HG03520 (cell line): Measurements from ENCODE around the gene SCYL3.
"Not testable (repeated sequence)": the region's sequence is repeated elsewhere in the genome, so short reads cannot be mapped to it uniquely, and the experiment has no call there.

ENCODE experiments used
- ATAC-seq: cut with Tn5 transposase; IDR thresholded peaks from one replicate; pipeline ENCODE4 v1.9.1; 2021; ENCODE audit warnings: mild to moderate bottlenecking, moderate library complexity; ENCODE audit not compliant: unreplicated experiment

The SCYL3 gene, protein sequence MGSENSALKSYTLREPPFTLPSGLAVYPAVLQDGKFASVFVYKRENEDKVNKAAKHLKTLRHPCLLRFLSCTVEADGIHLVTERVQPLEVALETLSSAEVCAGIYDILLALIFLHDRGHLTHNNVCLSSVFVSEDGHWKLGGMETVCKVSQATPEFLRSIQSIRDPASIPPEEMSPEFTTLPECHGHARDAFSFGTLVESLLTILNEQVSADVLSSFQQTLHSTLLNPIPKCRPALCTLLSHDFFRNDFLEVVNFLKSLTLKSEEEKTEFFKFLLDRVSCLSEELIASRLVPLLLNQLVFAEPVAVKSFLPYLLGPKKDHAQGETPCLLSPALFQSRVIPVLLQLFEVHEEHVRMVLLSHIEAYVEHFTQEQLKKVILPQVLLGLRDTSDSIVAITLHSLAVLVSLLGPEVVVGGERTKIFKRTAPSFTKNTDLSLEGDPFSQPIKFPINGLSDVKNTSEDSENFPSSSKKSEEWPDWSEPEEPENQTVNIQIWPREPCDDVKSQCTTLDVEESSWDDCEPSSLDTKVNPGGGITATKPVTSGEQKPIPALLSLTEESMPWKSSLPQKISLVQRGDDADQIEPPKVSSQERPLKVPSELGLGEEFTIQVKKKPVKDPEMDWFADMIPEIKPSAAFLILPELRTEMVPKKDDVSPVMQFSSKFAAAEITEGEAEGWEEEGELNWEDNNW

DNA sequence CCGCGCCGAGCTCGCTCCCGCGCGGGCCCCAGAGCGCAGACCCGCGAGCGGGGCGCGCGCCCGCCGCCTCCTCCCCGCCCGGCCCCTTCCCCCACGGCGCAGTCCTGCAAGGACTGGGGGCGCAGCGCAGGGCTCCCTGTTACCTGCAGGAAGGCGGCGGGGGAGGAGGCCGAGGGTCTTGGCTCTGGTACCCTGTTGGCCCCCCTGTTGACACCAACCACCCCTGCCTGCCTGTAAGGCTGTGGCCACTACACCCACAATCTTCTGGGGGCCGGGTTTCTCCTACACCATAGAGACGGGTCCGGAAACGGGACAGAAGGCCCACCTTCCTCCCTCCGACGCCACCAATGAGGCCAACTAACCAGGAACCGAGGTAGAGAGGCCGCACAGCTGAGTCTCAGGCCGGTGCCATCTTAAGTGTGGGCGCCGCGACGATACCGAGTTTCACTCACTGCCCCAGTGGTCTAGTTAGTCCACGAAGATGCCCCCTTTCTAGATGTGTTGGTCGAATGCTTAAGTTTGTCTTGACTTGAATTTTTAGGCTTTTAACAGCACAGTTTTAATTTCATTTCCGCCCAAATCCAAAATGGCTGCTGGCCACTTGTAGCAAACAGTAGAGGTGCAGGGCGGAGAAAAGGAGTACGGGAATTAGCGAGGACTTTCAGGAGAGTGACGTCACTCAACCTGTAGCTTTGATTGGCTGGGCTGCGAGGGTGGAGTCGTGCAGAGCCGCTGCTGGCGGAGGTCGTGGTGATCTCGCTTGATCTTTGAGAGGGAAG, at the start of gene SCYL3:
TSS of gene SCYL3 (minus strand) at position 252 of the 779 bp plus-strand sequence. CDS start 5,056 bp downstream, outside the sequence.
- ATAC-seq, result peak; percentile 81

DNA sequence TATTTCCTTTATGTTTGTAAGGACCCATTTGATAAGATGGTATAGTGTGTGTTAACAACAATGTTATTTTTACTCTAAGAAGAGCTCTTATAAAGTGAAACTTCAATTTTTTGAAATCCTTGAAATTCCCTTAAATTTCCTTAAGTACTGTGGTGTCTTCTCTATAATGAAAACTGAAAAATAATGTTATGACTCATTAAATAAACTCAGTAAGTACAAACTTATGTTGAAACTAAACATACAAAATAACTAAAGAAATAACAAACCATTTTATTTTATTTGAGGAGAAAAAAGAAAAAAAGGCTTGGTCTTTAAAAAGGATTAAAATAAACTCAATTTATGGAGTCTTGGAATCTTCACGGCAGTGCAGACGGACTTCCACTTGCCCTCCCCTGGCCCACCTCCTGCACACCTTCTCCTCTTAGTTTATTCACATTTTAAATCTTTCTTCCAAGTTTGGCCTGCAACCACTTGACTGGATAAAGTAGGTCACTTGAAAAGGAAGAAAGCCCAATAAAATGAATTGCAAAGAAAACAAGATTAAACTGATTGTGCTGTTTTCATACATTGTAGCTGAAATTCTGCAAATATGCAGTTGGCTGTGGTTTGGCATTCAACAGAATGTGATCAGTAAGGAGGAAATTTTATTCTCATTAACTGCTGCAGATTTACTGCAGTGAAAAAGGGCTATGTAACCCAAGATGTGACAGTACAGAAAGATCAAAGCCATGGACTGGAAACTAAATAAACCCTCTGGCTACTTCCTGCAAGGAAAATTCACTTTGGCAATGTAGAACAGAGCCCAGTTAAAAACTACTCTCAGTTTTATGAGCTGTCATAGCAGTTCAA, 48.5 kb upstream of the SCYL3 start:
- ATAC-seq, result no peak

DNA sequence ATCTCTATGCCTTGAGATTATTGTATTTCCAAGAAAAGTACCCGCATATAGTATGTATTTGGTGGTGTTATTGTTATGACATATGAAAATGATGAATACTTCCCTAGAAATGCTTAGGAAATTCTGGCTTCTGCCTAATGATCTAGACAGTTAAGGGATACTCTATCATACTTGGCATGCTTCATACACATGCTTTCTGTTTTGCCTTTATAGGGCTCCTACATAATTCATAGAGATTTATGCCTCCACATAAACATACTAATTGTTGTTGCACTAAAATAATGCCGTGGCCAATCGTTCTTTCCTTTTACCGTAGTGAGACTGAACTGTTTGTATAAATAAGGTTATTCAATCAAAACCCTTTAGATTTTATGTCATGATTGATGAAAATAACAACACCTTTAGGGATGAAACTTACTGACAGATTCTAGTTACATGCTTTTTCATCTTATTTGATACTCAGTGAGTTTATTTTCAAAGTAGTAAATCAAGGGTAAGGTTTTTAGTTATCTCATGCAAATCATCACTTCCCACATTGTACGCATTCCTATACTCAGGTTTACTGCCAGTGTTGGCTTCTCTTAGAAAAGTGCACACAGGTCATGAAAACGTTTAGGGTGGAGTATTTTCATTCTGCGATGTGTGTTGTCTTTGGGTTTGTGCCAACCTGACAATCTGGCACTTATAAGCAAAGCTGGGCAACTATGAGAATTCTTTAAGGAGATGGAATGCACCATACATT, 40.5 kb upstream of the SCYL3 start:
- ATAC-seq, result no peak

DNA sequence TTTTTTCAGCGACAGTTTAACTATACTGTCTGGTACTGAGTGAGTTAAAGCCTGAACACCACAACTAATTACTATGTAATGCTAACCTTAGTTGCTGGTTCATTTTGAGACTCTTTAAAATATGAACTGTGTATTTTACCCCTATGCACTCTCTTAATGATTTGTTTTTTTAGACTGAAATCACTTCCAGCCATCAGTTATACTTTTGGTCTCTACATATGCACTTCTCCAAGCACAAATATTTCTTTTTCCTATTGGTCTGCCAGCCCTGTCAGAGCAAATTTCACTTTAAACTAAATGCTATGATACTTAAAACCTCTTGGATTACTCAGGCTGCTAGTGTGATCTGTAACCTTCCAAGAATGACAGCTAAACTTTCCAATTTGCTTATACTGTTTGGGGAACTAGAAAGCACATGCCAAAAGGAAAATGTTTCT, 38.1 kb upstream of the SCYL3 start:
- no peak for ATAC-seq

DNA sequence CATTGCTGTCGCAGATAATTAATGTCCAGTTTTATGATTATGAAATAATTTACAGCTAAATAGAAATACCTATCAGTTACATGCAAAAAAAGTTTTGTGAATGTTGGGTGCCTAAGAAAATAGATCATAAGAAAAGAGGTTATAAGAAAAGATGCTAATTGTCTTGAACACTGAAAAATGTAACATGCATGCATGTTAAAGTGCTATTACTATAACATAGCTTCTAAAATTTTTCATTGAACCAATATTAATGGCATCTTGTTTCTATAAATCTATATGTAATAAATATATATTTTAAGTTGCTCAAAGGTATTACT, 35.5 kb upstream of the SCYL3 start:
- ATAC-seq, result no peak

DNA sequence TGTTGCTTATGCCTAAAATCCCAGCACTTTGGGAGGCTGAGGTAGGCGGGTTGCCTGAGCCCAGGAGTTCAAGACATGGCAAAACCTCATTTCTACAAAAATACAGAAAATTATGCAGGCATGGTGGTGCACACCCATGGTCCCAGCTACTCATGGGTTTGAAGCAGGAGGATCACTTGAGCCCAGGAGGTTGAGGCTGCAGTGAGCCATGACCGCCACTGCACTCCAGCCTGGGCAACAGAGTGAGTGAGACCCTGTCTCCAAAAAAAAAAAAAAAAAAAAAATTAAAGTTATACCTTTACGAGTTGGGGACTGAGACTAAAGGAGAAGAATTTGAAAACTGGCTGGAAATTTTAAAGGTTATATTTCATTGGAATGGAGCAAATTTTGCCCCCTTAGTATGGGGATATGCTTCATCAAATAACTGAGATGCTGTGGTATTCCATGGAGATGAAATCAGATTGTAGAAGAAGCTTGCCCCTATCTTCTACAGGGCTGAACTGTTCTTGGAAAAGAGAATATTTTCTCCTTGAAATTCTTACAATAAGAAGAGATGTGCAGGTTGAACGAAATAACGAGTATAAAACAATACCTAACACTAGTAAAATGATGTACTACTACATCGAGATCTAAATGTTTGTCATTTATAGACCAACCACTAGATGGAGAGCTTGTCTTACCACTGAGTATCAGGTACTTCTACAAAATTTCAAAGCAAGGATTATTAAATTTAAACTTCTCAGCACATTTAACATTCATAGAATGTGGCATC, 34.9 kb upstream of the SCYL3 start:
- peak; percentile 67 for ATAC-seq

DNA sequence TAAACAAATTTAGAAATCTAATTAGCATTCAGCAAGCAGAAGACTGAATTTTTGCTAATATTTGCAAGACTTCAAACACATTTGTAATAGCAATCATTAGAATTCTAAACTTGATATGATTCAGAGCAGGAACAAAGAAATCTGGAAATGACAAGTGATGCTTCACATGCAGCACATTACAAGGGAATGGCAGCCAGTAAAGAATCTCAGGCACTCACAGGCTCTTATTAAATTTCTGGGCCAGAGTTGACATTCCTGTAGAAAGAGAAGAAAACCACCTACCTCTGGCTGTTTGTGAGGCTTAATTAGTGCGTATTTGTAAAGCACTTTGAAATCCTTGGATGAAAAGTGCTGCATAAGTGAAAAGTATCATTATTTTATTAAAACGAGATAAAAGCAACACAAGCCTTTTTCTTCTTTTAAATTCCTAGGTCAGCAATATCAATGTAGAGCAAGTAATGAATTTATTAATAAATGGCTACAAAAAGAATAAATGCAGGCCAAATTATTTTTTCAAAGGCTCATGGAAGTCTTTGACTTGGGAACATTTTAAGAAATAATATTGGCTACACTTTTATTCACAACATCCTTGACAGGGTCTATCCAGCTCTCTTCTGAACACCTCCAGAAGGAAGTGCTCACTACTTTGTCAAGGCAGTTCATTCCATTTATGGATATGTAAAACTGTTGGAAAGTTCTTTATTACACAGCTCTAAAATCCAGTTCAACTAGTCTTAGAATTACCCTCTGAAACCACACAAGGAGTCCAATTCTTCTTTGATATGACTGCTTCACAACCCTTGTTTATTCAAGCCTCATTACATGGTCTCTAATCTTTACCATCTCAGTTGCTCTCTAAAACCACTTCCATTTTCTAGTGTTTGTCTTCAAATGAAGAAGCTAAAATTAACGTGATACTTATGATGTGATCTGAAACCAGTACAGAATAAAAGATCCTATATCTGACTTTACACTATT, 32.1 kb upstream of the SCYL3 start:
- ATAC-seq, result peak; percentile 66

DNA sequence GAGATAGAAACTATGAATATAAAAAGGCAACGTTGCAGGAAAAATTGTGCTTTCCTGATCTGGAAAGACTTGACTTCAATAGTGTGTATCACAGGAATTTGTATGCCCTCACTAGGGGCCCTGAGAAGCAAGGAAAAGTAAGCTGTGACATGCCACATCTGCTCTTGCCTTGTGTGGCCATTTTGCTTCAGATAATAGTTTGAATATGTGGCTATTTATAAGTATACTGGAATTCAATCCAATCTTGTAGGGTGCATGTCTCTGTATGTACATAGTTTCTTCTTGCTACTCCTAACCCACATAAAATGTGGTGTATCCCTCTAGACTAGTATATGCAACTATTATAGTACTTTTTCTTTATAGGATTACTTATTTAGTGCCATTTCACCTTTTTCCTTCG, 31.1 kb upstream of the SCYL3 start:
- ATAC-seq, result no peak

DNA sequence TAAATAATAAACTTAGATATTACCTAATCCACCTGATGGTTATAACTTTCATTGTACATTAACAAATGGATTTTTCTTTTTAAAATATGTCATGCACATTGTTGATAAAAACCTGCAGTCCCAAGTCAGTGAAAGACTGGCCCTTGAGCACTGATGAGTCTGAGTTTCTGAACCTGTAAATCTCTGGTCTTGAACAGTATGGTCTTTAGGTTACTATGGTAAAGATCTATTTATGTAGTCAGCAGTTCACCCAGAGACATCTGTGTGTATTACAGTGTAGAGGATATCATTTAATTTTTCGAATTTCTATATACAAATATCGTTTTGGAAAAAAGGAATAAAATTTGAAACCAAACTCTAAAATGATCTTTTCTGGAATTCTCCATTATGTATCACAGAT, 30.4 kb upstream of the SCYL3 start:
- ATAC-seq, result no peak

DNA sequence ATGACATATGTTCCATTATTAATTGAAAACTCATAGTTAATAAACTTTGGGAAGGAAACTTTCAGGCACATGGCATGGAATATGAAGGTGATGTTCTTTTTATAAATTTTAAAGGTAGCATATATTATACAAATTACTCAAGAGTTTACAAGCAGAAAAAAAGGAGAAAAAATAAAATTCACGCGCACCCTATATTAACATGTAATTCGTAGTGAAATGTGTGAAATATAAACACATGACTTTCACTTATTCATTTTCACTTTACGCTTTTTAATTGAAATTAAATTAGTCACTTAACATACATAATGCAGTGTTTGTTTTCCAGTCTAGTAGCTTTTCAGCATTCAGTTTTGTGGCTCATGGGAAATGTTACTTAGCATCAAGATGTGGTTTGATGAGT, 27.4 kb upstream of the SCYL3 start:
- no peak for ATAC-seq

DNA sequence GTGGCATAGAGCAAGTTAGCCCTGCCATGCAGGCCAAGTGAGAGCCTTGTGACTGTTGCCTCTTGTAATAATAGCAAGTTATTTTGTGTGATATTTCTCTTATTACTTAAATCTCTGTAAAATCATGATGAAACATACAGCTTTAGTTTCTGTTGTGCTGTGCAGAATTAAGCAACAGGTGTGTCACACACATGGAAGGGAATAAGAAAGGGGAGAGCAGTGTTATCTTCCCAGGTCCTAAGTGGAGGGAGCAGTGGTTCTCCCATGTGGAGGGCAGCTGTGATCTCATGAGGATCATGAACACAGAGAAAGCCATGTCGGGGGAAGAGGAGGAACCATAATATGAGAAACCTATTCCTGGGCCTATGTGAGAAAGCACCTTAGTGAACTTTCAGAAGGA, 25.2 kb upstream of the SCYL3 start:
- ATAC-seq, result no peak

DNA sequence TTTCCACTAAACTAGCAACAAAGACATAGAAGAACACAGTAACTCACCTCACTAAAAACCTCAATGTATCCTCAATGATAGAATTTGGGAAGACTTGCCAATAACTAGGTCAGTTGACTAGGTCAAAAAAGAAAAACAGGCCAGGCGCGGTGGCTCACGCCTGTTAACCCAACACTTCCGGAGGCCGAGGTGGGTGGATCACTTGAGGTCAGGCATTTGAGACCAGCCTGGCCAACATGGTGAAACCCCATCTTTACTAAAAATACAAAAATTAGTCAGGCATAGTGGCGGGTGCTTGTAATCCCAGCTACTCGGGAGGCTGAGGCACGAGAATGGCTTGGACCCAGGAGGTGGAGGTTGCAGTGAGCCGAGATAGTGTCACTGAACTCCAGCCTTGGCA, 24.5 kb upstream of the SCYL3 start:
- not testable (repeated sequence) for ATAC-seq

DNA sequence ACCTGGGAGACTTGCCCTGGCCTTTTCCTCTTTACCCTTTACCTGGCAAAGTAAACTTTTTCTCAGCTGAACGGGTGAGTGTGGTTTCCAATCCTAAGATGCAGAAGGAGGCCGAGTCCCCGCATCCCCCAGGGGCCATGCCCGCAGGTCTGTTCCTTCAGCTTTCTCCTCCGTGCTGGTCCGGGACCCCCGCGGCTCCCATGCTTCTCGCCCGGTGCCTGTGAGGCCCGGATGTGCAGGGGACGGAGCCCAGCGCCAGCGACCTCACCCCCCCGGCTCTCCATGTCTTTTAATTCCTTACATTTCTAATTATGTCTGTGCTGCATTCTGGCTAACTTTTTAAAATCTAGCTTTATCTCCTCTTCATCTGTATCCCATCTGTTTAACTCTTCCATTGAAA, 21.5 kb upstream of the SCYL3 start:
- no peak for ATAC-seq

DNA sequence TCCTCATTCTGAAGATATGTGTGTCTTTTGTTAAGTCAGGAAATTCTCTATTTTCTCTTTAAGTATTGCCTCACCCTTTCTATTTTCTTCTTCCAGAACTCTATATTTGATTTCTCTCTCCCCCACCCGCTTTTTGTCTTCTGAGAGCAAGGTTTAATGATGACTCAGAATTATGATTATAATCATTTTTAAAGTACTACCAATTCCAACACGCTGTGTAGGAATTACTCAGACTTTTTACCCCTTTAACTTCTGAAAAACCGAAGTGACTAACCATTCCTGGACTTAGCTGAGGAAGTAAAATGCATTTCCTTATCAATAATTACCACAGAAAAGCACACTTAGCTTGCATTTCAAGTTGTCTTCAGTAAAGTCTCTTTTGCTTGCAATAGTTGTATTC, 20.8 kb upstream of the SCYL3 start:
- ATAC-seq, result no peak

DNA sequence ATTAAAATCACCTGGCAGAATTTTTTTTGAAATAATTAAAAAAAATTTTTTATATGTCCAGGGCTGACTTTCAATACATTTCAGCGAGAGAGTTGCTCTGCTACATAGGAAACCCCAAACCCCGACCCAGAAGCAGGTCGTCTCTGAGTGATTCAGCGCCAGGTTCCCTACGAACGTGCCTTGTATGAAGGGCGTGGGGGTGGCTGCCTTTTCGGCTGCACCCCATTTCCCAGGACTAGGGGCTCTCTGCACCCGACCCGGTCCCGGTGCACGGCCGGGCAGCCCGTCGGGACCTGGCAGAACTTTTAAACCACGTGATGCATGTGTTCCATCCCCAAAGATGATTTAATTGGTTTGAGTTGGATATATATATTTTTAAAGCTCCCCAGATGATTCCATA, 15.8 kb upstream of the SCYL3 start:
- no peak for ATAC-seq

DNA sequence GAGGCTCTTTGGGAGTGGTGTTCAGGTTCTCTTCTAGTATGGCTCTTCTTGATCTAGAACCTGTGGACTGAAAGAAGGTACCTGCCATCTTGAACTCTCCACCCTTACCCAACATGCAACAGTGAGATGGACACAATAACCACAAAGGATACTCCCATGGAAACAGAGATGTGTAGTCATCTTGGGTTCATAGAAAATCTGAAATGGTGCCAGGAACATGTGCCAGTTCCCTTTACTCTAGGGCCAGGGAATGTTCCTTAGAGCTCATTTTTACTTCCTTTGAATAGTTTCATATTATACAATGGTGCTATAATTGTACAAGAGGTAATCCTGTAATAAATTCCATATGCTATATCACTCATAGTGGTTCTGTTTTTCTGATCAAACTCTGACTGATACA, 13.2 kb upstream of the SCYL3 start:
- ATAC-seq, result no peak

DNA sequence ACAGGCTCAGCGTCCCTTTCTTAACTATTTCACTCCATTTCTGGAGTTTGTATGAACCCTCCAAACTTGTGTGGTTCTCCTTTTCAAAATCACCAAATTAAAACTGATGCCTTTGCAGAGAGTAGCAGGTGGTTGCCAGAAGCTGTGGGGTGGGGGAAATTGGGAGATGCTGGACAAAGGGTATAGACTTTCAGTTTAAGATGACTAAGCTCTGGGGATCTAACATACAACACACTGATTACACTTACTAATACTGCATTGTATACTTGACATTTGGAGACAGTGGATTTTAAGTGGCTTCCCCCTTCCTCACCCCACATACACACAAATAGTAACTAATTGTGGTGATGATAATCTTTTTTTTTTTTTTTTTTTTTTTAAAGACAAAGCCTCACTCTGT, 11.1 kb upstream of the SCYL3 start:
- no peak for ATAC-seq

DNA sequence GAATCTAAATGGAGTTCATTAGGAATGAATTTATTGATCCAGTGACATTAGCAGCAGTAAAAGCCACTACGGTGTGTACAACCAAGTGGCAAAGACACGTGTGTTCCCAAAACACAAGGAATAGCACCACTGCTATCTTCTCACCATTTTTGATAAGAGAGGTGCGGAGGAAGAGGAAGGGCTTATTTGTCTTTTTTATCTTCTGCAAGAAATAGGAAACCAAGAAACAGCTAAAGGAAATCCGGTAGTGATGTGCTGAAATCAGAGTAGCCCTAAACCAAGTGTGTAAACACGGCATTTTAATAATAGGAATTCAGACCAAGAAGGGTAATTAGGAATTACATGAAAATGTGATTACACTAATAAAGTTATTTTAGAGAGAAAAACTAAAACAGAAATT, 9.1 kb upstream of the SCYL3 start:
- ATAC-seq, result no peak
